ENCODE results near the gene APEH.
A peak's percentile ranks its signal among the peaks of the same experiment; 100 is the strongest.

The APEH gene

GRCh38 chr3:49727154-49727923, 53.2 kb downstream of the APEH start:
- no peaks in the 10 kb centered on the region for H3K9me3 Mint-ChIP-seq

GRCh38 chr3:49727924-49728361, 53.8 kb downstream of the APEH start:
- H3K4me3 Mint-ChIP-seq: no peak overlapping the region
- no peak for DNase-seq
- peaks cover 15% of the 10 kb centered on the region for H3K4me1 Mint-ChIP-seq
- peak overlapping the region; percentile 48 for H3K27ac Mint-ChIP-seq
- peaks cover 38% of the 10 kb centered on the region for H3K36me3 Mint-ChIP-seq (ENCODE audit: low read depth)
- no peaks in the 10 kb centered on the region for H3K27me3 Mint-ChIP-seq (ENCODE audit: low read depth, poor library complexity)
- TF ChIP-seq CTCF (IDR thresholded peaks at IDR 0.05): no peak
- no peaks in the 10 kb centered on the region for H3K9me3 Mint-ChIP-seq

More at GRCh38 chr3:49727154-49727923, 53.2 kb downstream of the APEH start:
- H3K4me1 Mint-ChIP-seq: peaks cover 21% of the 10 kb centered on the region
- DNase-seq: no peak
- no peak for TF ChIP-seq CTCF (IDR thresholded peaks at IDR 0.05)
- peaks cover 32% of the 10 kb centered on the region for H3K36me3 Mint-ChIP-seq (ENCODE audit: low read depth)
- no peak overlapping the region for H3K27ac Mint-ChIP-seq
- no peaks in the 10 kb centered on the region for H3K27me3 Mint-ChIP-seq (ENCODE audit: low read depth, poor library complexity)
- H3K4me3 Mint-ChIP-seq: no peak overlapping the region

GRCh38 chr3:49729966-49730609, 55.9 kb downstream of the APEH start:
- Mint-ChIP-seq H3K27me3 (ENCODE audit: low read depth, poor library complexity) (no peaks in the 10 kb centered on the region), H3K36me3 (ENCODE audit: low read depth) (peaks cover 55% of the 10 kb centered on the region), H3K9me3 (no peaks in the 10 kb centered on the region), H3K27ac (no peak overlapping the region), H3K4me3 (no peak overlapping the region), H3K4me1 (no peaks in the 10 kb centered on the region)
- no peak for DNase-seq
- TF ChIP-seq CTCF (IDR thresholded peaks at IDR 0.05): no peak

- Mint-ChIP-seq H3K4me1 (no peaks in the 10 kb centered on the region), H3K27me3 (ENCODE audit: low read depth, poor library complexity) (no peaks in the 10 kb centered on the region), H3K4me3 (no peak overlapping the region), H3K27ac (no peak overlapping the region), H3K36me3 (ENCODE audit: low read depth) (peaks cover 73% of the 10 kb centered on the region), H3K9me3 (no peaks in the 10 kb centered on the region)
- TF ChIP-seq CTCF (IDR thresholded peaks at IDR 0.05): no peak
- no peak for DNase-seq
Measured at GRCh38 chr3:49732597-49732996, 58.4 kb downstream of the APEH start.

GRCh38 chr3:49733551-49733950, 59.4 kb downstream of the APEH start:
- Mint-ChIP-seq H3K4me1 (no peaks in the 10 kb centered on the region), H3K9me3 (no peaks in the 10 kb centered on the region), H3K27me3 (ENCODE audit: low read depth, poor library complexity) (no peaks in the 10 kb centered on the region), H3K27ac (no peak overlapping the region), H3K4me3 (no peak overlapping the region), H3K36me3 (ENCODE audit: low read depth) (peaks cover 73% of the 10 kb centered on the region)
- TF ChIP-seq CTCF (IDR thresholded peaks at IDR 0.05): no peak
- DNase-seq: no peak

Data from nephron progenitor cell (in vitro differentiated cells).